ENCODE data around the gene CCBE1. TPM values are rescaled to one million over a fixed set of nuclear protein-coding genes. Genes with fewer than 3 reads are reported as not detected.

Gene CCBE1
- polyA plus RNA-seq, 2 of the 4 experiments (the other 2 are of a cell fraction), result 3.0 to 9.9 TPM

DNA sequence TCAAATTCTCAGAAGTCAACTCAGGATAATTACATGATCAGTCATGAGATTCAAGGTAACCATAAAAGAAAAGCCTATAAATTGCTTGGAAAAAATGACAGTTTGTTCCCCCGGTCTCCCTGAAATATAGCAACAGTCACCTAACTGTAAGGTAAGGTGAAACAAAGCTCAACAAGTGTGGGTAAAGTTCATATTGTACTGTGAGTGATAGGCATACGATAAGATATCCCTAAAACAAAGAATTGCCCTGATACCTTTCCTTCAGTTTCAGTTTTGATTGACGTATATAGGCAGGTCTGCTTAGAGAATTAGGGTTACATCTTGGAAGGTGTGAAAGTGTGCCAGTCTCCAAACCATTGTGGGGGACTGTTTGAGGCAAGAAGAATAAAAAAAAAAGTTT is 4.0 kb upstream of the CCBE1 start (continued):
- TF ChIP-seq RCOR1 (IDR thresholded peaks at IDR 0.05; ENCODE audit: low read depth, low read length), result no peak
- TF ChIP-seq KDM5A (IDR thresholded peaks at IDR 0.05), result no peak
- no peak for TF ChIP-seq CHD4 (IDR thresholded peaks at IDR 0.05; ENCODE audit: borderline replicate concordance)

- CTCF ChIA-PET, result interaction anchor here (1.0 kb wide), 1 partner anchor 11 kb away, joined by 4 read pairs; no protein-coding TSS in a partner anchor
- no peak overlapping the region for H3K4me2 ChIP-seq
Measured at GRCh38 chr18:59700535-59700967, 3.3 kb upstream of the CCBE1 start.

GRCh38 chr18:59699750-59700534 is 2.7 kb upstream of the CCBE1 start:
- no peak for DNase-seq (ENCODE audit: low read depth in 1 of 2, low spot score in 1 of 2)
- Histone ChIP-seq H3K4me3 (no peak overlapping the region), H3K9me3 (no peaks in the 10 kb centered on the region), H3K27ac (peak overlapping the region in 1 of 2 experiments; percentile 55; a peak in 2 of 6 replicates), H3K4me2 (no peak overlapping the region), H3K4me1 (0 out of 3 replicates have a peak, but pooled peaks cover 3% of the 10 kb centered on the region)
- FAIRE-seq, result no peak
- TF ChIP-seq EHMT2 (IDR thresholded peaks at IDR 0.05; ENCODE audit: low read depth), result no peak
- no peak for TF ChIP-seq HDAC2 (IDR thresholded peaks at IDR 0.05)
- TF ChIP-seq HES2 (IDR thresholded peaks at IDR 0.05), result no peak
- no peak for TF ChIP-seq ZC3H11A (IDR thresholded peaks at IDR 0.05)
- no peak for TF ChIP-seq TP53 (CRISPR knock-in tag; IDR thresholded peaks at IDR 0.05)
- ChIA-PET CTCF (interaction anchor here (1.0 to 1.4 kb wide), 2 partner anchors 11 to 122 kb away, joined by 4 read pairs; no protein-coding TSS in a partner anchor), POLR2A (no interaction called here)
- WGBS (ENCODE audit: missing lambda C conversion rate), result 94% methylated on average over 4 of the region's 8 CpGs
- no peak for ATAC-seq

More at GRCh38 chr18:59700535-59700967, 3.3 kb upstream of the CCBE1 start:
- Histone ChIP-seq H3K9me3 (no peaks in the 10 kb centered on the region), H3K4me3 (no peak overlapping the region), H3K27ac (peak overlapping the region in 1 of 2 experiments; percentile 55; a peak in 2 of 6 replicates), H3K4me1 (0 out of 3 replicates have a peak, but pooled peaks cover 3% of the 10 kb centered on the region)
- FAIRE-seq (no peak), DNase-seq (ENCODE audit: low read depth in 1 of 2, low spot score in 1 of 2) (no peak), ATAC-seq (no peak)
- TF ChIP-seq TP53 (CRISPR knock-in tag; IDR thresholded peaks at IDR 0.05) (no peak), RNF2 (IDR thresholded peaks at IDR 0.05; ENCODE audit: borderline replicate concordance, low read depth) (no peak), CHD2 (IDR thresholded peaks at IDR 0.05; ENCODE audit: low read length, partially characterized antibody) (no peak), RARB (CRISPR knock-in tag; IDR thresholded peaks at IDR 0.05) (no peak), EP300 (IDR thresholded peaks at IDR 0.05) (no peak), MAZ (IDR thresholded peaks at IDR 0.05; ENCODE audit: borderline replicate concordance, low read depth, low read length) (no peak), FOXS1 (CRISPR knock-in tag; IDR thresholded peaks at IDR 0.05) (no peak), ESRRA (IDR thresholded peaks at IDR 0.05; ENCODE audit: borderline replicate concordance, low read length) (no peak), KDM5A (IDR thresholded peaks at IDR 0.05) (no peak), POLR2A (IDR thresholded peaks at IDR 0.05; ENCODE audit: low read length) (no peak), NFE2L2 (conservative IDR thresholded peaks at IDR 0.05; ENCODE audit: low read length) (no peak), ZFP36 (IDR thresholded peaks at IDR 0.05; ENCODE audit: borderline replicate concordance, partially characterized antibody) (no peak), RAD21 (conservative IDR thresholded peaks at IDR 0.05 in 1 of 2, IDR thresholded peaks at IDR 0.05 in 1 of 2) (no peak), HOXB5 (CRISPR knock-in tag; IDR thresholded peaks at IDR 0.05) (no peak), CTCF (IDR thresholded peaks at IDR 0.05) (no peak)
- POLR2A ChIA-PET, result no interaction called here
- 79% methylated on average over 3 of the region's 3 CpGs for WGBS (ENCODE audit: missing lambda C conversion rate)
